A673 (cell line): Measurements from ENCODE around the gene CFAP157. TPM values are rescaled to one million over a fixed set of nuclear protein-coding genes. Genes with fewer than 3 reads are reported as not detected.

Experiments
- BruUV-seq: library from RNA; stranded (reverse); fragments of 400-500 nt; replicated peaks from 2 replicates; lab custom pipeline; 2021; lab: Mats Ljungman, UMichigan
- CTCF ChIA-PET: fragments of 300-600 bp; sonication (Branson Sonifier 250); formaldehyde crosslinking; loops from one replicate; lab custom pipeline; 2022; ENCODE audit warnings: antibody characterized with exemption; lab: Charles Lee
- POLR2A ChIA-PET: fragments of 300-600 bp; sonication (Branson Sonifier 250); formaldehyde crosslinking; loops from one replicate; lab custom pipeline; 2022; ENCODE audit warnings: antibody characterized with exemption; ENCODE audit not compliant: low non-redundant PET; lab: Charles Lee
- DNase-seq: peaks from one replicate; pipeline ENCODE4 v3.0.0-alpha.2; 2015; ENCODE audit warnings: low spot score
- H3K27ac ChIP-seq: fragments of 200-600 bp; sonication (generic); 2 replicates; pipeline ENCODE4 v1.5.1; 2016; ENCODE audit warnings: mixed run types, low read depth, mild to moderate bottlenecking, mixed read lengths, antibody characterized with exemption, low read length; ENCODE audit not compliant: poor library complexity, severe bottlenecking
- H3K27me3 ChIP-seq: fragments of 200-600 bp; sonication (generic); replicated peaks from 2 replicates; pipeline ENCODE4 v1.6.1; 2017; ENCODE audit warnings: mixed run types, low read depth, mild to moderate bottlenecking, mixed read lengths, antibody characterized with exemption, low read length; ENCODE audit not compliant: insufficient read depth, poor library complexity
- H3K36me3 ChIP-seq: fragments of 200-600 bp; sonication (generic); 2 replicates; pipeline ENCODE4 v1.6.1; 2016; ENCODE audit warnings: mixed run types, mild to moderate bottlenecking, mixed read lengths, antibody characterized with exemption, low read length; ENCODE audit not compliant: insufficient read depth, poor library complexity, severe bottlenecking
- H3K4me1 ChIP-seq: fragments of 200-600 bp; sonication (generic); 2 replicates; pipeline ENCODE4 v1.6.1; 2017; ENCODE audit warnings: mixed run types, mild to moderate bottlenecking, mixed read lengths, antibody characterized with exemption, low read length; ENCODE audit not compliant: insufficient read depth, poor library complexity, severe bottlenecking
- H3K4me3 ChIP-seq: fragments of 200-600 bp; sonication (generic); 2 replicates; pipeline ENCODE4 v1.5.1; 2016; ENCODE audit warnings: low read depth, mixed run types, mild to moderate bottlenecking, mixed read lengths, low read length; ENCODE audit not compliant: poor library complexity, severe bottlenecking
- H3K9me3 ChIP-seq: fragments of 200-600 bp; sonication (generic); 2 replicates; pipeline ENCODE4 v1.6.1; 2016; ENCODE audit warnings: mixed run types, low read depth, mild to moderate bottlenecking, mixed read lengths, antibody characterized with exemption, low read length; ENCODE audit not compliant: poor library complexity, severe bottlenecking
- CTCF ChIP-seq: fragments of 300-800, 200-600 bp; sonication (generic); conservative IDR thresholded peaks from 2 replicates; pipeline ENCODE4 v1.5.1; 2017; ENCODE audit warnings: low read depth, mild to moderate bottlenecking, antibody characterized with exemption, low read length, moderate library complexity, mixed read lengths
- EZH2 ChIP-seq: fragments of 200-600 bp; sonication (generic); IDR thresholded peaks from 2 replicates; pipeline ENCODE4 v1.6.1; 2017; ENCODE audit warnings: borderline replicate concordance, low read depth, mild to moderate bottlenecking, mixed read lengths, antibody characterized with exemption, low read length; ENCODE audit not compliant: poor library complexity, severe bottlenecking
- intact Hi-C: fragments of 100-400 bp; cut with micrococcal nuclease; formaldehyde crosslinking; loops from one replicate; pipeline ENCODE4 v1.10.0; 2022; ENCODE audit not compliant: unreplicated experiment
- total RNA-seq: library from RNA; stranded (reverse); gene quantifications from 2 replicates; pipeline ENCODE4 v1.2.3, GENCODE V29; 2021

CFAP157 gene
- total RNA-seq, 1 experiment from 2014 or later = not detected

DNA sequence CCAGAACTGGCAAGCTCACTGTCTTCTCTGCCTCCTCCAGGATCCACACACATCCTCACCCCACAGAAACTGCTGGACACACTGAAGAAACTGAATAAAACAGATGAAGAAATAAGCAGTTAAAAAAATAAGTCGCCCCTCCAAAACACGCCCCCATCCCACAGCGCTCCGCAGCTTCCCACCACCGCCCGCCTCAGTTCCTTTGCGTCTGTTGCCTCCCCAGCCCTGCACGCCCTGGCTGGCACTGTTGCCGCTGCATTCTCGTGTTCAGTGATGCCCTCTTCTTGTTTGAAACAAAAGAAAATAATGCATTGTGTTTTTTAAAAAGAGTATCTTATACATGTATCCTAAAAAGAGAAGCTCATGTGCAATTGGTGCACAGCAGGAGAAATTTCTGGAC lies 16.1 kb upstream of the CFAP157 start:
- CTCF ChIA-PET = no interaction called here
- no peaks in the 10 kb centered on the region for H3K27me3 ChIP-seq
- H3K9me3 ChIP-seq = no peaks in the 10 kb centered on the region
- TF ChIP-seq EZH2 = no peak
- no peak for TF ChIP-seq CTCF
- DNase-seq = no peak
- no peaks in the 10 kb centered on the region for H3K36me3 ChIP-seq
- no TSS peak for BruUV-seq
- H3K4me3 ChIP-seq = no peak overlapping the region
- H3K4me1 ChIP-seq = no peaks in the 10 kb centered on the region
- H3K27ac ChIP-seq = no peak overlapping the region
- POLR2A ChIA-PET = no interaction called here
- intact Hi-C loops = no loop called here

DNA sequence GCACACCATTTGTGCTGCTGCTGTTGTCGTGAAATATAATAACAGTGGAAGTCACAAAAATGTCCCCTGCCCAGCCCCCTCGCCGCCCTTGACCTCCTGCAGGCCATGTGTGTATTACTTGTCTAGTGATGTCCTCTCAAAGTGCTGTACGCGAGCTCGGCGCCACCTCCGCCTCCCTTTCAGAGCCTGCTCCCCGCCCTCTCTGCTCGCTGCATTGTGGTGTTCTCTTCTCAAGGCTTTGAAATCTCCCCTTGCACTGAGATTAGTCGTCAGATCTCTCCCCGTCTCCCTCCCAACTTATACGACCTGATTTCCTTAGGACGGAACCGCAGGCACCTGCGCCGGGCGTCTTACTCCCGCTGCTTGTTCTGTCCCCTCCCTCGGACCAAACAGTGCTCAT lies 14.7 kb upstream of the CFAP157 start:
- no TSS peak for BruUV-seq
- Histone ChIP-seq H3K9me3 (no peaks in the 10 kb centered on the region), H3K4me3 (no peak overlapping the region), H3K4me1 (no peaks in the 10 kb centered on the region), H3K27me3 (no peaks in the 10 kb centered on the region), H3K27ac (no peak overlapping the region), H3K36me3 (no peaks in the 10 kb centered on the region)
- intact Hi-C loops = no loop called here
- TF ChIP-seq EZH2 (no peak), CTCF (no peak)
- no peak for DNase-seq
- ChIA-PET POLR2A (no interaction called here), CTCF (no interaction called here)

DNA sequence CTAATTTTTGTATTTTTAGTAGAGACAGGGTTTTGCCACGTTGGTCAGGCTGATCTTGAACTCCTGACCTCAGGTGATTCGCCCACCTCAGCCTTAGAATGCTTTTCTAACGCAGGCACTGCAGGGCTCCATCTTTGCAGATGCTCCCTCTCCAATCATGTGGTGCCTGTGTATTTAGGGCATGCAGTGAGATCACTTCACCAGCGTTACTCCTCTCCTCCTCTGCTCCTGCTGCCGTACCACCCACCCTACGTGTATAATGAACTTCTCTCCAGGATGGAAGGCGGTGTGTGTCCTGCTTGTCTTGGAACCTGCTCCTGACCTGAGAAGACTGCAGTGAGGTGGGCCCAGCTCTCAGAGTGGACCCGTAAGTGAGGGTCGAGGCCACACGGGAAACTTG lies 13.6 kb upstream of the CFAP157 start:
- intact Hi-C loops = no loop called here
- ChIA-PET CTCF (interaction anchor here (0.6 kb wide), 1 partner anchor 50 kb away, joined by 5 read pairs; no protein-coding TSS in a partner anchor), POLR2A (no interaction called here)
- H3K27ac ChIP-seq = no peak overlapping the region
- BruUV-seq = no TSS peak
- H3K4me3 ChIP-seq = no peak overlapping the region
- TF ChIP-seq CTCF = no peak
- no peak for TF ChIP-seq EZH2
- H3K9me3 ChIP-seq = no peaks in the 10 kb centered on the region
- no peaks in the 10 kb centered on the region for H3K36me3 ChIP-seq
- H3K4me1 ChIP-seq = no peaks in the 10 kb centered on the region
- no peak for DNase-seq
- no peaks in the 10 kb centered on the region for H3K27me3 ChIP-seq
